GM12874 (cell line): ENCODE results near the gene GRWD1.
A peak's percentile ranks its signal among the peaks of the same experiment; 100 is the strongest.

ENCODE experiments used
- TF ChIP-seq, protein P1 (sequence below): IDR thresholded peaks from 2 replicates; pipeline ENCODE4 v1.5.1; 2011; ENCODE audit warnings: low read depth, mild to moderate bottlenecking, control low read depth, low read length, moderate library complexity; ENCODE audit not compliant: insufficient read depth

The GRWD1 gene

DNA sequence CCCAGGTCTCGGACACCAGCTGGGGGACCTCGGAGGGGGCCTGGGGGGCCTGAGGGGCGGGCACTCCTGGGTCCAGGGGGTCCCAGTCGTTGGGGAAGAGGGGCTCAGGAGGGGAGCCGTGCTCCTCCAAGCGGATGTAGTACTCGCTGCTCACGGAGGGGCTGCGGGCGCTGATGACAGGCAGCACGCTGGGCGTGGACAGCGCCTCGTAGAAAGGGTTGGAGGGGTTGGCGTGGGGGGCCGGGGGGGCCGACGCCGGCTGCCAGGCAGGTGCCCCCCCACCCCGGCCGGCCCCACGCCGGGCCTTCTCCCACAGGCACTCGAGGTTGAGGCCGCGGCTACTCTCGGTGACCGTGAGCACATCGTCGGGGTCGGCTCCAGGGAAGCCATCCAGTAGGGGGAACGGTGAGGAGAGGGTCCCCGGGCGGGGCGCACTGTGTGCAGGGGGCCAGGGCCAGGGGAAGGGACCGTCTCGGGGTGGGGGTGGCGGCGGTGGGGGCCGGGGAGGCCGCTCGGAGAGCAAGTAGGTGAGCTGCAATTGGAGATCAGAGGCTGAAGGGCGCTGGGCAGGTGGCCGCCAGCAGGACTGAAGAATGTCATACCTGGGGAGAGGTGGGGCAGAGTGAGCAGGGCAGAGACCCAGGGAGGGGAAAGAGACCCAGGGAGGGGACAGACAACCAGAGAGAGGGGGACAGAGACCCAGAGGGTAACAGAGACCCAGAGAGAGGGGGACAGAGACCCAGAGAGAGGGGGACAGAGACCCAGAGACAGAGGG is 53.7 kb downstream of the GRWD1 start:
- TF ChIP-seq, protein P1, sequence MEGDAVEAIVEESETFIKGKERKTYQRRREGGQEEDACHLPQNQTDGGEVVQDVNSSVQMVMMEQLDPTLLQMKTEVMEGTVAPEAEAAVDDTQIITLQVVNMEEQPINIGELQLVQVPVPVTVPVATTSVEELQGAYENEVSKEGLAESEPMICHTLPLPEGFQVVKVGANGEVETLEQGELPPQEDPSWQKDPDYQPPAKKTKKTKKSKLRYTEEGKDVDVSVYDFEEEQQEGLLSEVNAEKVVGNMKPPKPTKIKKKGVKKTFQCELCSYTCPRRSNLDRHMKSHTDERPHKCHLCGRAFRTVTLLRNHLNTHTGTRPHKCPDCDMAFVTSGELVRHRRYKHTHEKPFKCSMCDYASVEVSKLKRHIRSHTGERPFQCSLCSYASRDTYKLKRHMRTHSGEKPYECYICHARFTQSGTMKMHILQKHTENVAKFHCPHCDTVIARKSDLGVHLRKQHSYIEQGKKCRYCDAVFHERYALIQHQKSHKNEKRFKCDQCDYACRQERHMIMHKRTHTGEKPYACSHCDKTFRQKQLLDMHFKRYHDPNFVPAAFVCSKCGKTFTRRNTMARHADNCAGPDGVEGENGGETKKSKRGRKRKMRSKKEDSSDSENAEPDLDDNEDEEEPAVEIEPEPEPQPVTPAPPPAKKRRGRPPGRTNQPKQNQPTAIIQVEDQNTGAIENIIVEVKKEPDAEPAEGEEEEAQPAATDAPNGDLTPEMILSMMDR, result no peak

DNA sequence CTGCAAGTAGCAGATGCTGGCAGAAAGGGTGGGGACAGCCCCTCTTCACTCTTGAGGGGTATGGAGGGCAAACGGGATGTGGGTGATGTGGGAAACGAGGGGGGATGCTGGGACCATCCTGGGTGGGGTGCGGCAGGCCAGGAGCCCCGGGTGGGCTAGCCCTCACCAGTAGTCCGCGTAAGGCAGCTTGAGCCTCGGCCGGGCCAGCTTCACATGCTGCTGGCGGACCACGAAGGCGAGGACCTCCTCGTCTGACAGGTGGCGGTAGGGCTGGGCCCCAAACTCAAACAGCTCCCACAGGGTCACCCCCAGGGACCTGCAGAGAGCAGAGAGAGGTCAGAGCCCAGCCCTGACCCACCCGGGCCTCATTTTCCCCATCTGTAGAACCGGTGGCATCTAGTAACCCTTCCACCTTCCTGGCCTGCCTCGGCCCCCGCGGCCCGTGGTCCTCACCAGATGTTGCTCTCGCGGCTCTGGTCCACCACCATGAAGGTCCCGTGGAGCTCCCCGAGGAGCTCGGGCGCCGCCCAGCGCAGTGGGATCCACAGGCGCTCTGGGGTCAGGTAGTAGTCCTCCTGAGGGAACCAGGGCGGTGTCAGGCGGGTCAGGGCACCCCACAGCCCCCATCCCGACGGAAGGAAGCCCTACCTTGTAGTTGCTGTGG is 55.2 kb downstream of the GRWD1 start:
- TF ChIP-seq, protein P1, result no peak

DNA sequence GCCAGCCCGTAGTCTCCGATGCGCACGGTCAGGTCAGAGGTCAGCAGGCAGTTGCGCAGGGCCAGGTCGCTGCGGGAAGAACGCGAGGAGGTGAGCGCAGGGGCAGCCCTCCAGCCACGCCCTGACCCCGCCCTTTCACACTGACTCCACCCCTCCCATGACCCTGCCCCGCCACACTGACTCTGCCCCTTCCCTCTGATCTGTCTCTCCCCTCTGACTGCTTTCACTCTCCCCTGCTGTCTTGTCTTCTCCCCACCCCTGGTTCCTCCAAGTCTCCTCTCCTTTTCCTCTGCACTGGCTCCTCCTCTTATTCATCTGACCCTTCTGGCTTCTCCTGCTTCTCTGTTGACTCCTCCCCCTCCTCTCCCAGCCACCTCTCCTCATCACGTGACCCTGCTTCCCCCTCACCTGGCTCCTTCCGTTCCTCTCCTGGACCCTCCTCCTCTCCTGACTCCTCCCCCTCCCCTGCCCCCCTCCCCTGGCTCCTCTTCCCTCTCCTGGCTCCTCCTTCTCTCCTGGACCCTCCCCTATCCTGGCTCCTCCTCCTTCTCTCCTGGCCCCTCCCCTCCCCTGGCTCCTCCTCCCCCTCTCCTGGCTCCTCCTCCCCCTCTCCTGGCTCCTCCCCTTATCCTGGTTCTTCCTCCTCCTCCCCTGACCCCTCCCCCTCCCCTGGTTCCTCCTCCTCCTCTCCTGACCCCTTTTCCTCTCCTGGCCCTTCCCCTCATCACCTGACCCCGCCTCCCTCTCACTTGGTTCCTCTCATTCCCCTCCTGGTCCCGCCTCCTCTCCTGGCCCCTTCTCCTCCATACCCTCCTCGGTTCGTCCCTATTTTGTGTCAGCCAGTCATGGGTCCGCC is 55.9 kb downstream of the GRWD1 start:
- TF ChIP-seq, protein P1, result no peak

DNA sequence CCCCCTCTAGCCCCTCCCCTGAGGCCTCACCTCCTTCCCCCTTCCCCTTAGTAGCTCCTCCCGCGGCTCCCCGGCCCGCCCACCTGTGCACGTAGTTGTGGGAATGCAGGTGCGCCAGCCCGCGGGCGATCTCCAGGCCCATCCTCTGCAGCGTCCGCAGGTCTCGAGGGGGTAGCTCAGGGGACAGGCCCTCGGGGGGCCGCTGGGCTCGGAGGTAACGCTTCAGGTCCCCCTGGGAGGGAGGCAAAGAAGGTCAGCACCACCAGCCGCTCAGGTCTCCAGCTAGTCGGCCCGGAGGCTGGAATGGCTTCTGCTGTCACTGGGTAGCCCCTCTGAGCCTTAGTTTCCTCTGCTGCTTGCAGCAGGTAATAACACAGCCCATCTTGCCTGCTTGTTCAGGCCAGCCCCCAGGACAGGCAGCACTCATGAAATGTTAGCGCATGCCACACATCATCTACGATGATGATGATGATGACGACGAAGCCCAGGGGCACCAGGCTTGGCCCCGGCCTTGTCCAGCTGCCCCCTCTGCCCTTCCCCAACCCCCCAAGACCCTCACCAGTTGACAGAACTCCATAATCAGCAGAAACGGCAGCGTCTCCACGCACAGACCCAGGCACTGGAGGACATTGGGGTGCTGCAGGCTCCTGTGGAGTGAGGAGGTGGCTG is 56.7 kb downstream of the GRWD1 start:
- TF ChIP-seq, protein P1, result no peak

DNA sequence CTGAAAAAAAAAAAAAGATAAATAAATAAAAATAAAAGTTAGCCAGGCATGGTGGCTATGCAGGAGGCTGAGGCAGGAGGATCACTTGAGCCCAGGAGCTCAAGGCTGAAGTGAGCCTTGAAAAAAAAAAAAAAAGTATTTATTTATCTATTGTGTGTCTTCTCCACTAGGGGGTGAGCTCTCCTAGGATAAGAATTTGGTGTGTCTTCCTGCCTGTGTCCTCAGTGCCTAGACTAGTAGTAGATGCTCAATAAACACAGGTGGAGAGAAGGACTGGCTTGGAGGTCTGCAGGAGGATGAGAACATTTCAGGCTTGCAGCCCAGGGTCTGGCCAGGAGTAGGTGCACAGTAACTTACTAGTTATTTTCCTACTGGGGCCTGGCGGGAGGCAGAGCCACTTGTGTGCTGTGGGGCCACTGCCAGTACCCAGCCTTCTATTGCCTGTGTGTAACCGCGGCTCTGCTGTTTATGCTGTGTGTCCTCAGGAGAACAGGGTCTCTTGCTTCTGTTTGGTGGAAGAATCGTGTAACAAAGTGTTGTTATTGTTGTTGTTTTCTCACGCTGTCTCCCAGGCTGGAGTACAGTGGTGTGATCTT is 60.5 kb downstream of the GRWD1 start:
- TF ChIP-seq, protein P1, result peak; percentile 43; the same call in 1 of the 2 replicates
